ENCODE measurements around the gene HYI. TPM values are rescaled to one million over a fixed set of nuclear protein-coding genes. Genes with fewer than 3 reads are reported as not detected.

The HYI gene
- total and polyA plus RNA-seq, 2 of the 8 experiments (the other 6 are each of a cell fraction or from before 2014, with no cell fraction given): 14.4 to 17.7 TPM

GRCh38 chr1:43427524-43427923 lies 26.2 kb downstream of the HYI start:
- Histone ChIP-seq H3K4me3 (ENCODE audit: extremely low read depth in 1 of 4, insufficient read depth in 2 of 4, low read depth in 3 of 4, low read length in 4 of 4) (no peak overlapping the region), H4K20me1 (replicated peaks in 1 of 2; ENCODE audit: control insufficient read depth in 1 of 2, insufficient read depth in 2 of 2, low read length in 2 of 2) (no peaks in the 10 kb centered on the region), H3K27ac (ENCODE audit: low read depth, low read length) (no peak overlapping the region), H2AK5ac (ENCODE audit: low read depth, low read length) (no peak overlapping the region), H4K8ac (ENCODE audit: extremely low read depth, insufficient read depth, low read length) (no peak overlapping the region), H3K79me1 (ENCODE audit: low read depth, low read length) (no peaks in the 10 kb centered on the region), H3K27me3 (replicated peaks in 1 of 4; ENCODE audit: control insufficient read depth in 3 of 4, extremely low read depth in 1 of 4, insufficient read depth in 3 of 4, low read length in 3 of 4) (no peaks in the 10 kb centered on the region), H3K23ac (ENCODE audit: insufficient read length) (no peak overlapping the region), H2BK15ac (ENCODE audit: low read length) (no peak overlapping the region), H3K23me2 (ENCODE audit: low read depth, low read length) (peaks cover 2% of the 10 kb centered on the region; the same call in 1 of the 2 replicates), H3K4me2 (ENCODE audit: insufficient read depth in 1 of 2, low read depth in 2 of 2, low read length in 2 of 2) (no peak overlapping the region), H3K36me3 (ENCODE audit: control insufficient read depth in 2 of 4, insufficient read depth in 4 of 4, low read length in 3 of 4) (peaks cover 0 to 50% (median 28%) of the 10 kb centered on the region in 4 experiments), H3K14ac (ENCODE audit: insufficient read length) (no peak overlapping the region), H2BK5ac (ENCODE audit: low read depth, low read length) (no peak overlapping the region), H4K5ac (ENCODE audit: insufficient read length, low read depth, low read length) (no peak overlapping the region), H3K9ac (replicated peaks in 1 of 4; ENCODE audit: extremely low read depth in 1 of 4, low read depth in 3 of 4, low read length in 3 of 4) (no peak overlapping the region), H2BK20ac (ENCODE audit: low read length) (no peak overlapping the region), H3K56ac (replicated peaks; ENCODE audit: insufficient read length, low read depth, low read length) (no peak overlapping the region), H3K4me1 (replicated peaks in 1 of 4; ENCODE audit: control insufficient read depth in 3 of 4, insufficient read depth in 4 of 4, low read length in 3 of 4) (peaks cover 0 to 4% (median 2%) of the 10 kb centered on the region in 4 experiments; a peak in 4 of 7 replicates), H3K4ac (replicated peaks; ENCODE audit: insufficient read length, low read depth, low read length) (no peak overlapping the region), H2AFZ (ENCODE audit: low read length) (no peak overlapping the region), H2BK12ac (ENCODE audit: low read depth, low read length) (no peak overlapping the region), H3K79me2 (ENCODE audit: control insufficient read depth in 1 of 2, insufficient read depth in 2 of 2, low read length in 2 of 2) (no peaks in the 10 kb centered on the region), H3K18ac (ENCODE audit: extremely low read depth, low read length) (no peak overlapping the region), H4K91ac (replicated peaks; ENCODE audit: insufficient read length, low read length) (no peak overlapping the region), H3K9me3 (ENCODE audit: insufficient read depth in 2 of 2, low read depth in 1 of 2, low read length in 1 of 2) (no peaks in the 10 kb centered on the region), H2BK120ac (replicated peaks; ENCODE audit: low read depth, low read length) (no peak overlapping the region)
- WGBS, 2 experiments (ENCODE audit: extremely low coverage in 1 of 2, insufficient coverage in 1 of 2, insufficient read length in 1 of 2, insufficient replicate concordance in 2 of 2, low coverage in 1 of 2, low lambda C conversion rate in 2 of 2, missing lambda C conversion rate in 1 of 2): 95% methylated on average over 14 of the region's 14 CpGs; no CpG with 5 or more reads in 1 of the 2 experiments
- POLR2A ChIA-PET (ENCODE audit: partially characterized antibody): interaction anchor here (0.6 to 1.4 kb wide), 4 partner anchors 13 to 432 kb away, joined by 3 to 6 read pairs (median 3); no protein-coding TSS in a partner anchor
- CTCF ChIA-PET (ENCODE audit: partially characterized antibody): interaction anchor here (0.6 to 1.6 kb wide), 4 partner anchors 10 to 200 kb away, joined by 3 to 5 read pairs (median 3); no protein-coding TSS in a partner anchor
- FAIRE-seq (no peak), DNase-seq (ENCODE audit: low read depth in 1 of 2, low spot score in 2 of 2) (no peak)
- TF ChIP-seq HDAC2 (IDR thresholded peaks at IDR 0.05; ENCODE audit: borderline replicate concordance in 1 of 2, low read depth in 2 of 2, low read length in 2 of 2) (no peak), JUN (IDR thresholded peaks at IDR 0.05; ENCODE audit: low read depth, low read length) (no peak), POLR2AphosphoS5 (IDR thresholded peaks at IDR 0.05; ENCODE audit: low read depth, low read length) (no peak), TCF12 (IDR thresholded peaks at IDR 0.05; ENCODE audit: low read depth, low read length) (no peak)
